Left lung (tissue), 10 donors: ENCODE data around the gene GRK4. TPM values are rescaled to one million over a fixed set of nuclear protein-coding genes. Genes with fewer than 3 reads are reported as not detected.

Experiments used
- ATAC-seq: fragments of 200-7000 bp; cut with Tn5 transposase; one replicate; pipeline ENCODE4 v1.9.1; 2020; ENCODE audit warnings: moderate library complexity
- DNase-seq, 4 donors: peaks; one replicate each; pipeline ENCODE4 v3.0.0-alpha.2; 2013 to 2020
- H3K27ac ChIP-seq, 2 donors: fragments of 200-600 bp; sonication (generic) in 1 of 2; one replicate each; pipeline versions ENCODE4 v1.5.0 to v1.8.0; 2020 to 2021
- H3K27me3 ChIP-seq, 2 donors: fragments of 200-600 bp; sonication (generic) in 1 of 2; one replicate each; pipeline versions ENCODE4 v1.5.0 to v1.8.0; 2020 to 2021
- H3K36me3 ChIP-seq, 2 donors: fragments of 200-600 bp; sonication (generic) in 1 of 2; one replicate each; pipeline versions ENCODE4 v1.5.0 to v1.8.0; 2020 to 2021
- H3K4me1 ChIP-seq, 2 donors: fragments of 200-600 bp; one replicate each; pipeline ENCODE4 v1.8.0; 2021
- H3K4me3 ChIP-seq, 2 donors: fragments of 200-600 bp; sonication (generic) in 1 of 2; one replicate each; pipeline versions ENCODE4 v1.5.0 to v1.8.0; 2020 to 2021; ENCODE audit warnings: mild to moderate bottlenecking in 1 of 2
- H3K9me3 ChIP-seq, 2 donors: fragments of 200-600 bp; sonication (generic) in 1 of 2; one replicate each; pipeline versions ENCODE4 v1.5.0 to v1.8.0; 2020 to 2021
- CTCF ChIP-seq, 2 donors: fragments of 200-600 bp; sonication (generic) in 1 of 2; IDR thresholded peaks; one replicate each; pipeline versions ENCODE4 v1.5.0 to v1.8.0; 2021; ENCODE audit warnings: antibody characterized with exemption in 2 of 2
- intact Hi-C, 2 donors: fragments of 100-400 bp; cut with DNase I; formaldehyde crosslinking; loops; one replicate each; pipeline versions ENCODE4 v1.11.2 to v1.14.2; 2022
- polyA plus RNA-seq, 6 donors: library from polyadenylated mRNA; unstranded; fragments of 120-200 nt; gene quantifications; one replicate each; pipeline ENCODE4 v1.2.1, GENCODE V29; 2013; ENCODE audit not compliant: insufficient read length in 6 of 6
- total RNA-seq, 2 donors: library from RNA; stranded (reverse); fragmentation: NEBNext Ultra II Directional; extraction: Animal tissue kit (Norgen Biotek cat#: 25700); gene quantifications; one replicate each; pipeline ENCODE4 v1.2.1, GENCODE V29; 2021
- donor health status: DM: no; HTN: yes; CAD: no.
- donor health status: DM: no; HTN: no; CAD: no.

GRK4 gene
- total and polyA plus RNA-seq, 8 donors: 5.3 to 23.0 (median 15.9) TPM

DNA sequence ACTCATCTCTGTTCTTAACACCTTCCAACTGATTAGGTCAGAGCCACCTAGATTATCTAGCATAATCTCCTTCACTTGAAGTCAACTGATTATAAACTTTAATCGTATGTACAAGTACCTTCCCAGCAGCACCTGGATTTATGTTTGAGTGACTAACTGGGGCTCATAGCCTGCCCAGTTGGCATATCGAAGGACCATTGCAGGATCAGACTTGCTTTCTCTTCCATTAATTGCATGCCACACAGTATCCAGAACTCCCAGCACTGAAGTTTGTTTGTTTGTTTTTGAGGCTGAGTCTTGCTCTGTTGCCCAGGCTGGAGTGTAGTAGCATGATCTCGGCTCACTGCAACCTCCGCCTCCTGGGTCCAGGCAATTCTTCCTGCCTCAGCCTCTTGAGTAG, 27.9 kb downstream of the GRK4 start:
- H3K4me3 ChIP-seq: no peak overlapping the region
- TF ChIP-seq CTCF (IDR thresholded peaks at IDR 0.05): no peak
- no peaks in the 10 kb centered on the region for H3K9me3 ChIP-seq
- ATAC-seq: no peak
- no peak overlapping the region for H3K27ac ChIP-seq
- intact Hi-C loops: no loop called here
- no peaks in the 10 kb centered on the region for H3K4me1 ChIP-seq
- H3K36me3 ChIP-seq: no peaks in the 10 kb centered on the region
- no peaks in the 10 kb centered on the region for H3K27me3 ChIP-seq
- no peak for DNase-seq

DNA sequence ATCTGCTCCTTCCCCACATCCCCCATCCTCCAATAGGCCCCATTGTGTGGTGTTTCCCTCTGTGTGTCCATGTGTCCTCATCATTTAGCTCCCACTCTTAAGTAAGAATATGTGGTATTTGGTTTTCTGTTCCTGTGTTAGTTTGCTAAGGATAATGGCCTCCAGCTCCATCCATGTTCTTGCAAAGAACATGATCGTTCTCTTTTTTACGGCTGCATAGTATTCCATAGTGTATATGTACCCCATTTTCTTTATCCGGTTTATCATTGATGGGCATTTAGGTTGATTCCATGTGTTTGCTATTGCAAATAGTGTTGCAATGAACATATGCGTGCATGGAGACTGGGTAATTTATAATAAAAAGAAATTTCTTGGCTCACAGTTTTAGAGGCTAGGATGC, 31.5 kb downstream of the GRK4 start:
- DNase-seq: no peak
- Histone ChIP-seq H3K4me3 (no peak overlapping the region), H3K27me3 (no peaks in the 10 kb centered on the region), H3K27ac (no peak overlapping the region), H3K9me3 (no peaks in the 10 kb centered on the region), H3K4me1 (no peaks in the 10 kb centered on the region), H3K36me3 (no peaks in the 10 kb centered on the region)
- intact Hi-C loops: no loop called here
- TF ChIP-seq CTCF (IDR thresholded peaks at IDR 0.05): no peak
- ATAC-seq: no peak

DNA sequence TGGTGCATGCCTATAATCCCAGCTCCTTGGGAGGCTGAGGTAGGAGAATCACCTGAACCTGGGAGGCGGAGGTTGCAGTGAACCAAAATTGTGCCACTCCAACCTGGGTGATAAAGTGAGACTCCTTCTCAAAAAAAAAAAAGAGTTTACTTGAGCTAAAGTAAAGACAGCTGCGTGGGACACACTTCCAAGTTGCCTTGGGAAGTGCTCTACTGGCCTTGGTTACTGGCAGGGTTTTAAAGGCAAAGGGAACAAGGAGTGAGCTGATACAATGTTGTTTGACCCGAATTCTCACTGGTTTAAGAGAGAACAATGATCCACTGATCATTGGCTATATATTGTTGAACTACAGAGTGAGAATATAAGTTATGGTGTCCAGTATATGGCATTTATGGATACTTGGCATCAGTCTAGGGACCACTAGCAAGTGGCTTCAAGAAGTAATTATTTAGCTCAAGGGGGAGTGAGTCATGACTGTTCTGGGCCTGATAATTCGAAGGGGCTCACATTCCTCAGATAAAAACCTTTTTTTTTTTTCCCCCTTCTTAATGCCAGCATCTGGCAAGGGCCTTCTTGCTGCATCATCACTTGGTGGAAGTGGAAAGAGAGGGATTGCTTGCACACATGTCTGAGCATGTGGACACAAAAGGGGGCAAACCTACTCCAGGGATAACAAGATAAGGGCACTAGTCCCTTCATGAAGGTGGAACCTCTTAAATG, 32.3 kb downstream of the GRK4 start:
- H3K27me3 ChIP-seq: no peaks in the 10 kb centered on the region
- H3K9me3 ChIP-seq: no peaks in the 10 kb centered on the region
- no peak for DNase-seq
- ATAC-seq: no peak
- no peak for TF ChIP-seq CTCF (IDR thresholded peaks at IDR 0.05)
- no peak overlapping the region for H3K4me3 ChIP-seq
- H3K4me1 ChIP-seq: no peaks in the 10 kb centered on the region
- intact Hi-C loops: no loop called here
- no peak overlapping the region for H3K27ac ChIP-seq
- no peaks in the 10 kb centered on the region for H3K36me3 ChIP-seq

DNA sequence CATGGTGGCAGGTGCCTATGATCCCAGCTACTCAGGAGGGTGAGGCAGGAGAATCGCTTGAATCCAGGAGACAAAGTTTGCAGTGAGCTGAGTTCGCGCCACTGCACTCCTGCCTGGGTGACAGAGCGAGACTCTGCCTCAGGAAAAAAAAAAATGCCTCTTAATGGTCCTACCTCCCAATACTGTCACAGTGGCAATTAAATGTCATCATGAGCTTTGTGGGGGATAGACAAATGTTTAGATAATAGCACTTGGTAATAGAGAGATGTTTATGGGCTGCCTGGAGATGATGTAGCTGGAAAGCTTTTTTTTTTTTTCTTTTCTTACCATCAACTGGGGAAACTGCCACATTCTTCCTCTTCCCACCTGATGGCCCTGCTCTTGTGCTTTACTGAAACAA, 33.0 kb downstream of the GRK4 start:
- Histone ChIP-seq H3K27ac (no peak overlapping the region), H3K4me1 (no peaks in the 10 kb centered on the region), H3K9me3 (no peaks in the 10 kb centered on the region), H3K27me3 (no peaks in the 10 kb centered on the region), H3K4me3 (no peak overlapping the region), H3K36me3 (no peaks in the 10 kb centered on the region)
- no peak for DNase-seq
- ATAC-seq: no peak
- intact Hi-C loops: no loop called here
- TF ChIP-seq CTCF (IDR thresholded peaks at IDR 0.05): no peak

- Histone ChIP-seq H3K4me1 (no peaks in the 10 kb centered on the region), H3K9me3 (no peaks in the 10 kb centered on the region), H3K36me3 (no peaks in the 10 kb centered on the region), H3K27me3 (no peaks in the 10 kb centered on the region), H3K27ac (no peak overlapping the region), H3K4me3 (no peak overlapping the region)
- DNase-seq (no peak), ATAC-seq (no peak)
- no peak for TF ChIP-seq CTCF (IDR thresholded peaks at IDR 0.05)
- intact Hi-C loops: no loop called here
Measured at GRCh38 chr4:3007724-3008123, 44.4 kb downstream of the GRK4 start.
